OCI-LY3 (cell line): ENCODE results near the gene ADGRA3.

ENCODE experiments used
- H2AFZ ChIP-seq: fragments of 200-600, 300-600 bp; shearing (Covaris generic); 2 replicates; pipeline ENCODE4 v1.6.0; 2014; ENCODE audit warnings: antibody characterized with exemption, low read depth, low read length
- H3K27ac ChIP-seq: fragments of 200-600, 300-600 bp; sonication (generic); 2 replicates; pipeline ENCODE4 v1.5.1; 2014; ENCODE audit warnings: mild to moderate bottlenecking, low read length, moderate library complexity, mixed read lengths
- H3K27me3 ChIP-seq: fragments of 200-600, 300-600 bp; sonication (generic); 2 replicates; pipeline ENCODE4 v1.6.1; 2014; ENCODE audit warnings: low read depth, low read length, mixed read lengths
- H3K36me3 ChIP-seq: fragments of 200-600, 300-600 bp; sonication (generic); replicated peaks from 2 replicates; pipeline ENCODE3; 2014; ENCODE audit warnings: low read depth, low read length, mixed read lengths
- H3K4me1 ChIP-seq: fragments of 300-600, 200-600 bp; sonication (generic); 2 replicates; pipeline ENCODE4 v1.6.1; 2014; ENCODE audit warnings: low read length, mixed read lengths
- H3K4me2 ChIP-seq: fragments of 200-600, 300-600 bp; sonication (generic); 2 replicates; pipeline ENCODE4 v1.6.1; 2014; ENCODE audit warnings: low read length, mixed read lengths
- H3K4me3 ChIP-seq: fragments of 300-600, 200-600 bp; sonication (generic); 2 replicates; pipeline ENCODE4 v1.5.1; 2014; ENCODE audit warnings: antibody characterized with exemption, mild to moderate bottlenecking, low read length, moderate library complexity
- H3K79me2 ChIP-seq: fragments of 300-600, 200-600 bp; shearing (Covaris generic); 2 replicates; pipeline ENCODE4 v1.6.1; 2014; ENCODE audit warnings: mild to moderate bottlenecking, low read length, mixed read lengths
- H3K9ac ChIP-seq: fragments of 300-600, 200-600 bp; shearing (Covaris generic); 2 replicates; pipeline ENCODE4 v1.6.0; 2014; ENCODE audit warnings: mild to moderate bottlenecking, low read length, moderate library complexity
- H3K9me3 ChIP-seq: fragments of 200-600, 300-600 bp; shearing (Covaris generic); 2 replicates; pipeline ENCODE4 v1.6.1; 2014; ENCODE audit warnings: low read length, mixed read lengths; ENCODE audit not compliant: insufficient read depth
- H4K20me1 ChIP-seq: fragments of 200-600, 300-600 bp; sonication (generic); 2 replicates; pipeline ENCODE4 v1.6.1; 2016; ENCODE audit warnings: low read length, mixed read lengths; ENCODE audit not compliant: insufficient read depth
- CTCF ChIP-seq: fragments of 200-600, 300-600 bp; sonication (generic); IDR thresholded peaks from 2 replicates; pipeline ENCODE4 v1.5.1; 2014; ENCODE audit warnings: antibody characterized with exemption, low read length, low read depth
- EZH2phosphoT487 ChIP-seq: fragments of 200-600 bp; shearing (Covaris generic); IDR thresholded peaks from 2 replicates; pipeline ENCODE4 v1.6.1; 2018; ENCODE audit warnings: antibody characterized with exemption, mixed run types, low read depth

ADGRA3 gene

GRCh38 chr4:22504447-22504846 lies 11.4 kb downstream of the ADGRA3 start:
- H2AFZ ChIP-seq: no peak overlapping the region
- H3K4me1 ChIP-seq: peaks cover 19% of the 10 kb centered on the region
- no peaks in the 10 kb centered on the region for H3K36me3 ChIP-seq
- no peak for TF ChIP-seq EZH2phosphoT487
- no peak for TF ChIP-seq CTCF
- no peak overlapping the region for H3K9ac ChIP-seq
- no peak overlapping the region for H3K4me3 ChIP-seq
- H4K20me1 ChIP-seq: no peaks in the 10 kb centered on the region
- no peaks in the 10 kb centered on the region for H3K27me3 ChIP-seq
- no peaks in the 10 kb centered on the region for H3K9me3 ChIP-seq
- no peak overlapping the region for H3K4me2 ChIP-seq
- H3K27ac ChIP-seq: no peak overlapping the region
- peaks cover 63% of the 10 kb centered on the region for H3K79me2 ChIP-seq

DNA sequence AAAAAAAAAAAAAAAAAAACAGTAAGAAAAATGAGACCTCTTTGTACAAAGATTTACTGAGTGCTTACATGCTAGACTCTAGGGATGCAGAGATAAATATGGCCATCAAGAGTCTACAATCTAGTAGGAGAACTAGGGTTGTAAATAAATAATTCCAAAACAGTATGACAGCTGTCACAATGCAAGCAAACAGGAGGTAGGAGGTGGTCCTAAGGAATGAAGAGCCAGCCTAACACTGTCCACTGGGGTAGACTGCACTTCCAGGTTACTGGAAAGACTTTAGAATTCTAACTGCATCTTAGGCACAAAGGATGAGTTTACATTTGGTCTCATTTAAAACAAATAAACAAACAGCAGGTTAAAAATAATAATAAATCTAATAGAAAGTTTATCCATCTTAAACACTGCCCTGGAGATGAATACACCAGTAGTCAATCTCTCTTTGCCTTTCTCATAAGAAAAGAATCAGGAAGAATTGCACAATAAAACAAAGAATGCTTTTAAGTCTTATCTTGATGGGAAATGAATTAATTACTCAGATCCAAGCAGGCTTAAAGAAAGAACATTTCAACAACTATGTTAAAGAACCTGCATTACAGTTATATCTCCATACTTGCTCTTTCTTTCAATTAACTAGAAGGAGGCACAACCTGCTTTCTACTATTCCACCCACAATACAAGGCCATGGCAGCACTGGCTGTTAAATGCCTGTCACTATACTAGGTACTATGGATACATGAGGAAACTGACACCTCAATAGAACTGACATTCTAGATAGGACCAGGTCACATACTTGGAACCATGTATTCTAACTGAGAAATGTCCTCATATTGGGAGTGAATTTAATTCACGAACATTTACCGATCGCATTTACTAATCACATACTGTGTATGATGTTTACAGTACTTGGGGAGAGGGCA lies 12.7 kb downstream of the ADGRA3 start:
- no peak overlapping the region for H3K4me2 ChIP-seq
- no peaks in the 10 kb centered on the region for H3K36me3 ChIP-seq
- H2AFZ ChIP-seq: no peak overlapping the region
- no peak overlapping the region for H3K9ac ChIP-seq
- no peak overlapping the region for H3K27ac ChIP-seq
- H3K79me2 ChIP-seq: peaks cover 62% of the 10 kb centered on the region
- H3K4me1 ChIP-seq: peaks cover 19% of the 10 kb centered on the region
- H3K4me3 ChIP-seq: no peak overlapping the region
- TF ChIP-seq EZH2phosphoT487: no peak
- no peak for TF ChIP-seq CTCF
- H3K27me3 ChIP-seq: no peaks in the 10 kb centered on the region
- H4K20me1 ChIP-seq: no peaks in the 10 kb centered on the region
- H3K9me3 ChIP-seq: no peaks in the 10 kb centered on the region

DNA sequence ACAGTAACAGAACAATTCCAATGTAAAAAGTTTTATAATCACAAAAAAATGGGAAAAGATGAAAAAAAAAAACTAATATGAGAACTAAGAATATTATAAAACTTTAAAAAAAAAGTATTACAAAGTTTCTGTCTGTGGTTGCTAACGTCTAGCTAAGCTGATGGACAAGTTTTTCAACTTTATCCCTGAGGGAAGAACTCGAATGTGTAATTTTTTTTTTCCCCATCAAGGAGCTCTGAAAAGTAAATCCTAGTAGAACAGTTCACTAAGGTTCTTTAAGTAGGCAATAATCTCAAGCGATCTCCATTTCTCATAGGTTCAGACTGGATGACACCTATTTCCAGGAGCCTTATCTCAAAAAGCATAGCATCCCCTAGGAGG lies 14.2 kb downstream of the ADGRA3 start:
- H4K20me1 ChIP-seq: no peaks in the 10 kb centered on the region; the same call in 1 of the 2 replicates
- H3K9me3 ChIP-seq: no peaks in the 10 kb centered on the region
- no peaks in the 10 kb centered on the region for H3K27me3 ChIP-seq
- no peak overlapping the region for H3K27ac ChIP-seq
- peaks cover 54% of the 10 kb centered on the region for H3K79me2 ChIP-seq
- TF ChIP-seq CTCF (no peak), EZH2phosphoT487 (no peak)
- H3K36me3 ChIP-seq: no peaks in the 10 kb centered on the region
- H3K9ac ChIP-seq: no peak overlapping the region
- H2AFZ ChIP-seq: no peak overlapping the region
- H3K4me1 ChIP-seq: peaks cover 19% of the 10 kb centered on the region
- H3K4me2 ChIP-seq: no peak overlapping the region
- no peak overlapping the region for H3K4me3 ChIP-seq

DNA sequence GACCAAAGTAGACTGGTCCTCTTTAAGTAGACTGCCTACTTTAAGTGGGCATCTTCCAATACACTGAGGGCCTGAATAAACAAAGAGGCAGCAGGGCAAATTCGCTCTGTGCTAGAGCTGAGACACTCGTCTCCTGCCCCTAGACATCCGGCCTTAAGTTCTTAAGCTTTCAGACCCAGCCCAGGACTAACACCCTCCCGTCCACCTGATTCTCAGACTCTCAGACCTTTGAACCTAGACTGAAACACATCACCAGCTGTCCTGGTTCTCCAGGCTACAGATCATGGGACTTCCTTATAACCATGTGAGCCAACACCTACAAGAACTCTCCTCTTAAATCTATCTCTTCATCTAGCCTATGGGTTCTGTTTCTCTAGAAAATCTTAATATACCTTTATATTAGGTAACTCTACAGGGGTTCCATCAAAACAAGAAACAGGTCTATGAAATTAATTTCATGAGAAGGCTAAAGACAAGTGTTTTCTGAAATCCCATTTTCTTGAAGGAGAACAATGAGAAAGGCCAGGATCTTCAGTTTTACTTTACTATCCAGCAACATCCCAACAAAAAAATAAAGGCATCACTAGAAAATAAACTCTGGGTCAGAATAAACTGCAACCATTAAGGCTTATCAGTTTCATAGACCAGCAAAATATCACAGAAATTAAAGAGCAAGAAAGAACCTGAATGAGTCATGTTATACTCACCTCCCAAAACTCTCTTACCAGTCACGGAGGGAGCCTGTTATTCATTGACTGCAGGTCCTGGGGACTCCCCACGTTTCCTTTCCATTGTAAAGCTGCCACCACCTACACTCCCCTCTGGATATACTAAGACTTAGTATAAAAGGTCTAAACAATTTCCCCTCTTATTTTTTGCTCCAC lies 14.8 kb downstream of the ADGRA3 start:
- H3K4me2 ChIP-seq: no peak overlapping the region
- H3K36me3 ChIP-seq: no peaks in the 10 kb centered on the region
- no peaks in the 10 kb centered on the region for H3K27me3 ChIP-seq
- peaks cover 19% of the 10 kb centered on the region for H3K4me1 ChIP-seq
- H3K9me3 ChIP-seq: no peaks in the 10 kb centered on the region
- TF ChIP-seq EZH2phosphoT487: no peak
- TF ChIP-seq CTCF: no peak
- no peak overlapping the region for H3K27ac ChIP-seq
- peaks cover 56% of the 10 kb centered on the region for H3K79me2 ChIP-seq
- no peak overlapping the region for H3K4me3 ChIP-seq
- no peak overlapping the region for H3K9ac ChIP-seq
- H4K20me1 ChIP-seq: no peaks in the 10 kb centered on the region; the same call in 1 of the 2 replicates
- no peak overlapping the region for H2AFZ ChIP-seq
